Natural killer cell (primary cell): ENCODE measurements around the gene PLCH2. TPM values are rescaled to one million over a fixed set of nuclear protein-coding genes. Genes with fewer than 3 reads are reported as not detected.

Source experiments
- ATAC-seq, 3 donors: fragments of 150-1000 bp in 2 of 3; fragments of 200-7000 bp in 1 of 3; cut with Tn5 transposase; 1 replicate in 1 of 3; 2 replicates in 2 of 3; pipeline ENCODE4 v1.10.0; 2021; ENCODE audit warnings: mild to moderate bottlenecking in 2 of 3, moderate library complexity in 2 of 3
- DNase-seq, 2 donors: peaks; one replicate each; pipeline versions ENCODE4 v3.0.0 to v3.0.0-alpha.2; 2013 to 2021; ENCODE audit warnings: mixed read lengths in 1 of 2
- H3K27ac ChIP-seq: one replicate; pipeline ENCODE4 v1.5.1; 2013; ENCODE audit warnings: mild to moderate bottlenecking, low read length
- H3K27me3 ChIP-seq: one replicate; pipeline ENCODE4 v1.6.1; 2013; ENCODE audit warnings: low read length; ENCODE audit not compliant: control insufficient read depth, insufficient read depth
- H3K36me3 ChIP-seq: one replicate; pipeline ENCODE4 v1.6.1; 2013; ENCODE audit warnings: low read length; ENCODE audit not compliant: control insufficient read depth, insufficient read depth
- H3K4me1 ChIP-seq: one replicate; pipeline ENCODE4 v1.6.1; 2013; ENCODE audit warnings: low read length; ENCODE audit not compliant: control insufficient read depth, insufficient read depth
- H3K4me3 ChIP-seq: one replicate; pipeline ENCODE4 v1.5.1; 2013; ENCODE audit warnings: low read length
- H3K9me3 ChIP-seq: one replicate; pipeline ENCODE4 v1.6.1; 2013; ENCODE audit warnings: low read length; ENCODE audit not compliant: control insufficient read depth, insufficient read depth
- H3K27ac Mint-ChIP-seq, 2 donors: one replicate each; pipeline ENCODE4 v1.8.0; 2022; ENCODE audit warnings: mild to moderate bottlenecking in 2 of 2, mixed read lengths in 2 of 2, moderate library complexity in 1 of 2
- H3K27me3 Mint-ChIP-seq, 2 donors: one replicate each; pipeline ENCODE4 v1.8.0; 2022; ENCODE audit warnings: low read depth in 2 of 2, mixed read lengths in 2 of 2
- H3K36me3 Mint-ChIP-seq: one replicate; pipeline ENCODE4 v1.8.0; 2022; ENCODE audit warnings: mixed read lengths
- H3K4me1 Mint-ChIP-seq, 2 donors: one replicate each; pipeline ENCODE4 v1.8.0; 2022; ENCODE audit warnings: mixed read lengths in 2 of 2
- H3K4me3 Mint-ChIP-seq: one replicate; pipeline ENCODE4 v1.8.0; 2022; ENCODE audit warnings: mild to moderate bottlenecking, moderate library complexity, mixed read lengths
- H3K9me3 Mint-ChIP-seq, 2 donors: one replicate each; pipeline ENCODE4 v1.8.0; 2022; ENCODE audit warnings: mixed read lengths in 2 of 2
- CTCF ChIP-seq: fragments of 200-600 bp; IDR thresholded peaks from one replicate; pipeline ENCODE4 v1.8.0; 2022; ENCODE audit warnings: antibody characterized with exemption
- WGBS: methylation state at CpG from one replicate; pipeline ENCODE4 v1.1.7; 2013; ENCODE audit warnings: missing lambda C conversion rate; ENCODE audit not compliant: insufficient coverage; 5-methylcytosine and 5-hydroxymethylcytosine counted together
- intact Hi-C: fragments of 100-400 bp; cut with micrococcal nuclease; formaldehyde crosslinking; loops from one replicate; pipeline ENCODE4 v1.14.2; 2022
- total RNA-seq, 4 donors: library from RNA; stranded (reverse); fragments of 120-200 nt in 1 of 4; gene quantifications; one replicate each; pipeline versions ENCODE4 v1.2.3 to v1.2.4, GENCODE V29; 2013 to 2022

The PLCH2 gene
- total RNA-seq, 3 donors from 2014 or later (not counting 1 experiment from before 2014, with no cell fraction given), result 77.1 to 116 (median 106) TPM

GRCh38 chr1:2477791-2478499 lies 1.9 kb downstream of the PLCH2 start:
- no peaks in the 10 kb centered on the region for H3K9me3 ChIP-seq
- no peak overlapping the region for H3K4me3 ChIP-seq
- H3K27me3 ChIP-seq, result no peaks in the 10 kb centered on the region
- no peaks in the 10 kb centered on the region for H3K9me3 Mint-ChIP-seq
- H3K27ac Mint-ChIP-seq, result no peak overlapping the region
- DNase-seq (no peak), ATAC-seq (no peak)
- 82% methylated on average over 35 of the region's 35 CpGs for WGBS
- intact Hi-C loops, result no loop called here
- H3K36me3 ChIP-seq, result peaks cover 2% of the 10 kb centered on the region
- no peak overlapping the region for H3K4me3 Mint-ChIP-seq
- peaks cover 0 to 5% of the 10 kb centered on the region in 2 donors for H3K4me1 Mint-ChIP-seq
- H3K4me1 ChIP-seq, result peaks cover 3% of the 10 kb centered on the region
- no peak overlapping the region for H3K27ac ChIP-seq
- no peaks in the 10 kb centered on the region for H3K36me3 Mint-ChIP-seq
- H3K27me3 Mint-ChIP-seq, result no peaks in the 10 kb centered on the region
- TF ChIP-seq CTCF, result no peak

- ATAC-seq (no peak), DNase-seq (no peak)
- Mint-ChIP-seq H3K27me3 (no peaks in the 10 kb centered on the region), H3K4me1 (peaks cover 4 to 10% of the 10 kb centered on the region in 2 donors), H3K4me3 (no peak overlapping the region), H3K27ac (no peak overlapping the region), H3K36me3 (no peaks in the 10 kb centered on the region), H3K9me3 (no peaks in the 10 kb centered on the region)
- Histone ChIP-seq H3K36me3 (peaks cover 2% of the 10 kb centered on the region), H3K4me3 (no peak overlapping the region), H3K27me3 (no peaks in the 10 kb centered on the region), H3K4me1 (peaks cover 12% of the 10 kb centered on the region), H3K27ac (no peak overlapping the region), H3K9me3 (no peaks in the 10 kb centered on the region)
- intact Hi-C loops, result no loop called here
- WGBS, result 83% methylated on average over 20 of the region's 20 CpGs
- no peak for TF ChIP-seq CTCF
Measured at GRCh38 chr1:2479186-2479585, 3.1 kb downstream of the PLCH2 start.

GRCh38 chr1:2479618-2480017 lies 3.5 kb downstream of the PLCH2 start:
- H3K4me1 ChIP-seq, result peaks cover 16% of the 10 kb centered on the region
- intact Hi-C loops, result no loop called here

More at GRCh38 chr1:2479618-2480017, 3.5 kb downstream of the PLCH2 start:
- no peak overlapping the region for H3K4me3 Mint-ChIP-seq
- Histone ChIP-seq H3K36me3 (peaks cover 2% of the 10 kb centered on the region), H3K4me3 (no peak overlapping the region), H3K27ac (no peak overlapping the region), H3K9me3 (no peaks in the 10 kb centered on the region), H3K27me3 (no peaks in the 10 kb centered on the region)
- no peak for TF ChIP-seq CTCF
- H3K27me3 Mint-ChIP-seq, result no peaks in the 10 kb centered on the region
- H3K9me3 Mint-ChIP-seq, result no peaks in the 10 kb centered on the region
- ATAC-seq, result no peak
- WGBS, result 96% methylated on average over 28 of the region's 28 CpGs
- no peaks in the 10 kb centered on the region for H3K36me3 Mint-ChIP-seq
- DNase-seq, result no peak
- peaks cover 8 to 13% of the 10 kb centered on the region in 2 donors for H3K4me1 Mint-ChIP-seq
- no peak overlapping the region for H3K27ac Mint-ChIP-seq
